Stimulated activated CD4-positive, alpha-beta T cell treated with anti-CD3 and anti-CD28 coated beads, Interleukin-2, amount 100 ng/mL, for 4 hours (primary cell): ENCODE data around the gene RBBP8NL.
"Not testable (repeated sequence)": the region's sequence is repeated elsewhere in the genome, so short reads cannot be mapped to it uniquely, and the experiment has no call there.

ENCODE experiments used
- DNase-seq: peaks from one replicate; pipeline ENCODE4 v3.0.0-alpha.2; 2020; ENCODE audit warnings: low read depth

RBBP8NL gene

GRCh38 chr20:62445553-62446340, 18.4 kb upstream of the RBBP8NL start:
- DNase-seq = no peak

DNA sequence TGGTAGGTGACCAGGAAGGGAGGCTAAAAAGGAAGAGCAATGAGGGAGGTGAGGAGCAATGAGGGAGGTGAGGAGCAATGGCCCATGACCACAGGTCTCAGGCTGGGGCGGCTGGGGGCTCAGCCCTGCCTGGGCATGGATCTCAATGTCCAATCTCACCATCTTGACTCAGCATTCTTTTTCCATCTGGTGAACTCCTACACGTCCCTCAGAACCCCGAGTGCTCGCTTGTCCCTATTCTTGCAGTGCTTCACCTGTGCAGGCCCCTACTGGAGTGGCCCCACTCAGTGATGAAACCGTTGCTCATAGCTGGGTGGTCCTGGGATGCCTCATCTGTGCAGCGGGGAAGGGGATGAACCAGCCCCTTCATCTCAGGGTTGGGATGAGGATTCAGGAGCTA, 16.9 kb upstream of the RBBP8NL start:
- DNase-seq = no peak

- no peak for DNase-seq
Observed at GRCh38 chr20:62441987-62442539, 14.7 kb upstream of the RBBP8NL start.

GRCh38 chr20:62439218-62439617, 11.9 kb upstream of the RBBP8NL start:
- DNase-seq = no peak

- DNase-seq = no peak
Observed at GRCh38 chr20:62437927-62438326, 10.6 kb upstream of the RBBP8NL start.

GRCh38 chr20:62437496-62437895, 10.2 kb upstream of the RBBP8NL start:
- no peak for DNase-seq

DNA sequence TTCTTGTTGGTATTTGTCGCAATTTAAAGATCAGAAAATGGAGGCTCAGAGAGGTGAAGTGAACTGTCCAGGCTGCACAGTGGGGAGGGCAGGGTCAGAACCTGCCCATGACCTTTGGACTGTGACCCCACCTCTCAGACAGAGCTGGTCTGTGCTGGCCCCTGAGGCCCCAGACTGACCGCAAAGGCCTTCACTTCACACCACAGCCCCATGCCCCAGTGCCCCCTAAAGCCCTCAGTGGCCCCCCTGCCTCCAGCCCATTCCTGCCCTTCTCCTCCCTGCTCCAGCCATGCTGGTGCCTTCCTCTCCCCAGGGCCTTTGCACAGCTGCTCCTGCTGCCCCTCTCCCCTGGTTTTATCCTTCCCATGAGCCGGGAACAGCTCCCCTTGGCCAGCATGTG, 9.4 kb upstream of the RBBP8NL start:
- no peak for DNase-seq

- DNase-seq = no peak
Observed at GRCh38 chr20:62433658-62434497, 6.5 kb upstream of the RBBP8NL start.

- no peak for DNase-seq
Observed at GRCh38 chr20:62430866-62431447, 3.6 kb upstream of the RBBP8NL start.

DNA sequence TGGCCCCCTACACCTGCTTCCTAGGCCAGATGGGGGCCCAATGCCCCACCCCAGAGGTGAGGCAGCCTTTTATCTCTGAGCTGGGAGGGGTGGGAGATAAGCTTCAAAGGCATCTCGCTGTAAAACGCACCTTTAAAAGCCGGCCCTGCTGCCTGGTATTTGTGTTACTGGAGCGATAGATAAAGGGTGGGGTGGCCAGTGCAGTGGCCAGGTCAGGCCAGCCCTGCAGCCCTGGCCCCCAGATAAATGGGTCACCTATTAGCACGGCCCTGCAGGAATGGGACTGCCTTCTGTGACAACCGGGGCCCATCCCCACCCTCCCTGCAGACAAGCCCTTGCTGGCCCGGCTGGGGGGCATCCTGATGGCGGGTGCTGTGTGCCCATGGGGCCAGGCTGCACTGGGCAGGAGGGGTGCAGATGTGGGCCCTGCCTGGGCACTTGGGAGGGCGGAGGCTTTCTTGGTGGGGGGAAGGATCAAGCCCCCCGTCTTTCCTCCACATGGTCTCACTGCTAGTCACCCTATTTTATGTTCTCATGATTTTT, 3.0 kb upstream of the RBBP8NL start:
- no peak for DNase-seq

GRCh38 chr20:62429455-62430310, 2.3 kb upstream of the RBBP8NL start:
- no peak for DNase-seq

DNA sequence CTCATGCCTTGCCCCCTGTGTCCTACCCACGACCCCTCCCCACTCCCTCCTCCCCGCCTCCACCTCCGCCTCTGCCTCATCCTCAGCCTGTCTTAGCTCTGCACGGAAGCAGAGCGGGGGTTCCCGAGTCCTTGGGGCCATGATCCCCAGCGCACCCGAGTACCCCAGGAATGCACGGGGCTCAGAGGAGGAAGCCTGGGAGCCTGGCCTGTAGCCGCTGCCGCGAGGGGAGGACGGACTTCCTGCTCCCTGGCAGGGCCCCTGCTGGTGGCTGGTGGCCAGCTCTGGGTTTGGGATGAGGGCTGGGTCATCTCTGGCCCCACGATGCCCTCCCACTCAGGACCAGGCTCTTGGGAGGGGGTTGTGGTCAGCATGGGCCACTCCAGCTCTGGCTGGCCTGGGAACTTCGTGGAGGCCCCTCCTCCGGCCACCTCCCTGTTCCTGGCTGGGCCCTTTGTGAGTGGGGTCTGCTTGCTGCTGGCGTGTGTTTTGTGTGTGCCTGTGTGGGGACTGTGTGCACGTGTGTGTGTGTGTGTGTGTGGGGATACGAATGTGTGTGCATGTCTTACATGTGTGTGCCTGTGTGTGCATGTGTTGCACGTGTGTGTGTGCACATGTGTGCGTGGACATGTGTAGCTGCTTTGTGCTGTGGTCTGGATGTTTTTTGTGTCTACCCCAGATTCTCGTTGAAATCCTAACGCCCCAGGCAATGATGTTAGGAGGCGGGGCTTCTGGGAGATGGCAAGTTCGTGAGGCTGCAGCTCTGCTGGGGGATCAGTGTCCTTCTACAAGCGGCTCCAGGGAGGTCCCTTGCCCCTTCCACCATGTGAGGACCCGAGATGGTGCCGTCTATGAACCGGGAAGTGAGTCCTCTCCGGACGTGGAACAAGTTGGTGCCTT, 1.3 kb upstream of the RBBP8NL start:
- no peak for DNase-seq

DNA sequence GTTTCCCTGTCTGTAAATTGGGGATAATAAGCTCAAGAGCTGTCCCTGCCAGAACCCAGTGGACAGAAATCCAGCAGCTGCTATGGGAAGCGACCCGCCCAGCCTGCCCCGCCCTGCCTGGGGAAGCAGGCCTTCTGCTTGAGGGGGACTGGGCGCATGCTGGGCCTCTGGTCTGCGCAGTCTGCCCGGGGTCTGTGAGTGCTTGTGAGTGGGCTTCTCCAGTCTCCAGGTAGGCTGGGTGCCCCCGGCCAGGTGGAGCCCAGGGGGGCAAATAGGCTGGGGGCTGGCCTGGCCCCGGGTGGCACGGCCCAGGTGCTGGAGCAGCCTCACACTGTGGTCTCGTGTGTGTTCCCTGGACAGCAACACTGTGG, 648 bp upstream of the RBBP8NL start:
- no peak for DNase-seq

DNA sequence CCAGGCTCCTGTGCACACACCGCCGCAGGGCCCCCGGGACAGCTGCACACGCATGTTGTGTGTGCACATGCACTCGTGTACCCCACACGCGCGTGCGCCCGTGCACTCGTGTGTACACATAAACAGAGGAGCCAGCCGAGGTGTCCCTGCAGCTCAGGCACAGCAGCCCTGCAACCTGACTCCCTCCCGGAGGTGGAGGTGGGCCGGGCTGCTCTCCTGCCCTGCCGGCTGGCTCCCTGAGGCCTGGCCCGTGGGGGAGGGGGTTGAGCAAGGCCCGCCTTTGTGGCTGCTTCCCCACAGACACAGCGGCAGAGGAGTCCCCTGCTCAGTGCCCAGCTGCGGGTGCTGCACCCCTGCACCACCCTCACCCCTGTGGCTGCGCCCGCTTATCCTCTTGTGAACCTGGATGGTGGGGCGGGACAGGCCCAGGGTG, 624 bp downstream of the RBBP8NL start:
- DNase-seq = no peak

GRCh38 chr20:62426059-62426348, 1.3 kb downstream of the RBBP8NL start:
- DNase-seq = not testable (repeated sequence)

DNA sequence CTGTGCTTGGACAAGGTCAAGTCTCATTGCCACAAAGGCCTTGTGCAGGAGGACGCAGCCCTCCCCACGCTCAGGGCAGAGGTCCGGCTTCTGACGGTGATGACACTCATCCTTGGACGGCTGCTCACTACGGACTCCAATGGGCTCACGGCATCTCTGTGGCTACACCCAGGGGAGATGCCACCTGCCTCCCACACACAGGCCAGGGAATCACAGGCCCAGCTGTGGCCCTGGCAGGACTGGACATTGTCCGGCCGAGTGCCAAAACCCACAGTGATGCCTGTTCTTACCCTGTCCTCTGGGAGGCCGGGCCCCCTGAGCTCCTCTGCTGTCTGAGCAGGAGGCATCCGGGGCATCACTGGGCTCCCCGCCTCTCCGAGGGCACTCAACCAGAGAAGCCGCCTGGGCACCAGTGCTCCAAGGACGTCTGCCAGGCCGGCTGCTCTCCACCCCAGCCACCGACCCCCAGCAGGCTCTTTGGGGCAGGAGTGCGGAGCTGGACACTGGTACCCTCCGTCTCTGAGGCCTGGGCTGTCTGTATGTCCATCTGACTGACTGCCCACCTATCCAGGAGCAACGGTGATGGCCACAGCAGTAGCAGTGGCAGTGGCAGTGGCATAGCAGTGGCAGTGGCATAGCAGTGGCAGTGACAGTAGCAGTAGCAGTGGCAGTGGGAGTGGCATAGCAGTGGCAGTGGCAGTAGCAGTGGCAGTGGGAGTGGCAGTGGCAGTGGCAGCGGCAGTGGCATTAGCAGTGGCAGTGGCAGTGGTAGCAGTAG, 1.9 kb downstream of the RBBP8NL start:
- no peak for DNase-seq

GRCh38 chr20:62424249-62425107, 2.9 kb downstream of the RBBP8NL start:
- DNase-seq = no peak

DNA sequence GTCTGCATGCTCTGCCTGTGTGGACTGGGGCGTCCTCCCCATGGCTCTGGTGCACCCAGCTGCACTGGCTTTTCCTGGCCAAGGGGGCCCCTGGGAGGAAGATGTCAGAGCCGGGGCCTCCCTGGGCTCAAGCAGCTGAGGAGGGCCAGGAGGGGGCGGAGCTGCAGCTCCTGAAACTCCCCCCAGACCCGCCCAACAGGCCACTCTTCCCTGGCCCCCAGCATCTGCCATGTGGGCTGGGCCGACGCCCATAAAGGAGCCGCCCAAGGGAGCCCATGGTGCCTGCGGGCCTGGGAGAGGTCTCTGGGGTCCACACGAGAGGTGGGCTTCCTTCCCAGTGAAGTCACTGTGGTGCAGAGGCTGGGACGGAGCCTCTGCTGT, 4.0 kb downstream of the RBBP8NL start:
- DNase-seq = no peak
